GM10248 (cell line): ENCODE measurements around the gene LRCH4.
A peak's percentile ranks its signal among the peaks of the same experiment; 100 is the strongest.

Experiments
- CTCF ChIA-PET: fragments of 300-600 bp; sonication (Branson Sonifier 250); formaldehyde crosslinking; extraction: SDS; loops from one replicate; lab custom pipeline; 2021; ENCODE audit warnings: antibody characterized with exemption; lab: Yijun Ruan, JAX
- POLR2A ChIA-PET: fragments of 350-650 bp; sonication (Branson Sonifier 250); formaldehyde crosslinking; extraction: SDS; loops from one replicate; lab custom pipeline; 2020; ENCODE audit warnings: antibody characterized with exemption; lab: Yijun Ruan, JAX
- DNase-seq: peaks from one replicate; pipeline ENCODE4 v3.0.0; 2012; ENCODE audit errors: extremely low spot score
- CTCF ChIP-seq: IDR thresholded peaks from 2 replicates; pipeline ENCODE4 v1.5.1; 2012; ENCODE audit warnings: mild to moderate bottlenecking, low read depth; ENCODE audit errors: extremely low read depth, missing control alignments, control extremely low read depth

The LRCH4 gene

GRCh38 chr7:100607111-100607510, 21.2 kb upstream of the LRCH4 start:
- no peak for TF ChIP-seq CTCF
- DNase-seq: no peak
- ChIA-PET POLR2A (no interaction called here), CTCF (interaction anchor here (1.2 to 3.8 kb wide), 5 partner anchors 8 to 98 kb away, joined by 3 to 11 read pairs (median 5); partner anchors contain the start of gene POP7)

GRCh38 chr7:100606313-100606712, 20.4 kb upstream of the LRCH4 start:
- DNase-seq: no peak
- POLR2A ChIA-PET: no interaction called here
- no peak for TF ChIP-seq CTCF
- CTCF ChIA-PET: interaction anchor here (1.2 to 3.8 kb wide), 6 partner anchors 9 to 153 kb away, joined by 3 to 11 read pairs (median 4); partner anchors contain the start of gene POP7

GRCh38 chr7:100604976-100605911, 19.3 kb upstream of the LRCH4 start:
- no peak for TF ChIP-seq CTCF
- ChIA-PET CTCF (interaction anchor here (0.7 to 3.8 kb wide), 10 partner anchors 9 to 152 kb away, joined by 3 to 11 read pairs (median 4); partner anchors contain the start of genes FBXO24, LRCH4 and POP7), POLR2A (interaction anchor here (1.3 kb wide), 1 partner anchor 19 kb away, joined by 5 read pairs; the partner anchor contains the start of genes FBXO24 and LRCH4)
- DNase-seq: no peak

GRCh38 chr7:100604028-100604975, 18.4 kb upstream of the LRCH4 start:
- POLR2A ChIA-PET: interaction anchor here (1.3 kb wide), 1 partner anchor 18 kb away, joined by 5 read pairs; the partner anchor contains the start of genes FBXO24 and LRCH4
- CTCF ChIA-PET: interaction anchor here (1.0 to 3.5 kb wide), 8 partner anchors 8 to 101 kb away, joined by 3 to 21 read pairs (median 5); partner anchors contain the start of genes FBXO24, LRCH4, MOSPD3 and POP7
- TF ChIP-seq CTCF: peak; percentile 42
- peak; percentile 91 for DNase-seq

- TF ChIP-seq CTCF: no peak
- ChIA-PET CTCF (interaction anchor here (1.2 to 3.5 kb wide), 4 partner anchors 9 to 26 kb away, joined by 3 to 21 read pairs (median 6); partner anchors contain the start of genes FBXO24 and MOSPD3), POLR2A (no interaction called here)
- DNase-seq: no peak
Measured at GRCh38 chr7:100603726-100604027, 17.7 kb upstream of the LRCH4 start.
